GM11168 (cell line): ENCODE results near the gene TMEM126B.
"Not testable (repeated sequence)": the region's sequence is repeated elsewhere in the genome, so short reads cannot be mapped to it uniquely, and the experiment has no call there.

Experiments used
- in situ Hi-C: fragments of 300-500 bp; cut with MboI; formaldehyde crosslinking; loops from one replicate; pipeline ENCODE4 v1.12.0; 2022; ENCODE audit warnings: low sequenced_read_pairs; ENCODE audit not compliant: unreplicated experiment

The TMEM126B gene

DNA sequence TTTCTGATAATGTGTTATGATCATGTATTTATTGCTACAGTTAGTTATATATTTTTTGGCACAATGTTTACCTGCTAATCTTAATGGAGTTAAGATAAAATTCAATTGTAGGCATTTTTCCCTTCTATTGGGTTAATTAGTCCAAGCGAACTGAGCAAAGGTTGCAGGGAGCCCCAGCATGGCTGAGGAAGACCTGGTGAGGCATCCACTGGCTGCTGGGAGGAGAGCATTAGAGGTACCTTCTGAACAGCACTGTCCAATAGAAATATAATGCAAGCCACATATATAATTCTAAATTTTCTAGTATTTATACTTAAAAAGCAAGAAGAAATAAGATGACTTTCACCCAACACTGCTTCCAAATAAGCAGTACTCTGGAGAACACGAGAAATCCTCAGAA, 18.7 kb downstream of the TMEM126B start:
- in situ Hi-C loops = no loop called here

DNA sequence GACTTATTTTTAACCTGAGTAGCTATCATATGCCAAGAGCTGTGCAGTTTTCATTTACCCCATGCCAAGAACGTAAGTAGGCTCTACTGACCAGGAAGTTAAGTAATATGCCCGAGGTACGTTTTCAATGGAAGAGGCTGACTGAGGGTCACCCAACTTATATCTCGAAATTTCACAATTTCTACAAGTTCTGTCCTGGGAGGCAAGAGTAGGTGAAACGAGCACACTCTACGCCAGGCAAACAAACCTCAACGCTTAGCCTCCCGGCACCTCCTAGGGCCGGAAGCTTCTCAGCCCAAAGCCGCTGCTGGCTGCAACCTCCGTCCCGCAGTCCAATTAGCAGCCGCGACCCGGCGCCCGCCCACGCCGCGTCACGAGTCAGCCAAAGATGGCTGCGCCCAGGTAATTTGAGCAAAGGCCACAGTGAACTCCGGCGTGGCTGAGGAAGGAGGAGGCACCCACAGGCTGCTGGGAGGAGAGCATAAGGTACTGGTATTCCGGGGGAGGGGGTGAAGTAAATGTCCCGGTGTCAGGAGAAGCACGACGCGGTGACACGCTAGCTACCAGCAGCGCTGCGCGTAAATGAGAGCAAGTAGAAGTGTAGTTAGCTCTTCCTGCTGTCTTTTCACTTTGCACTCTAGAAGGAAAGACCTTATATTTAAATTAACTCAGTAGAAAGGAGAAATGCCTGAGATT, 19.4 kb downstream of the TMEM126B start, which contains the start of gene TMEM126A:
Gene TMEM126A, plus strand, starts transcription at position 364 of the 696 bp plus-strand sequence. CDS start 2,289 bp downstream, outside the sequence.
- in situ Hi-C loops = no loop called here

DNA sequence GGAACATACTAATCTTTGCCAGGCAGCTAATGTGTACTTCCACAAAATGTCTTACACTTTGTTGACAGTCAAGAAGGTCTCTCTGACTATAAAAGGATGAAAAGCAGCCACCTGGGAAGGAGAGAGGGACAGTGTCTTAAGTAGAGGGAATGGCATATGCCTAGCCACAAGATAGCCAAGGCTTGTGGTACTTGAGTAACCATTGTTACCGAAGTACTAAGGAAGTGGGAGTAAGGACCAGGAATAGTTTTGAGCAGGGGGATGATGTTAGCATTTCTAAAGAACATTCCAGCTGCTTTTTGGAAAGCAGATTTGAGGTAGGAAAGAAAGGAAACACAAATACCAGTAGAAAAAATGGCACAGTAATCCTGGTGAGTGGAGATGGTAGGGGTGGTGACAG, 22.7 kb downstream of the TMEM126B start:
- in situ Hi-C loops = no loop called here

DNA sequence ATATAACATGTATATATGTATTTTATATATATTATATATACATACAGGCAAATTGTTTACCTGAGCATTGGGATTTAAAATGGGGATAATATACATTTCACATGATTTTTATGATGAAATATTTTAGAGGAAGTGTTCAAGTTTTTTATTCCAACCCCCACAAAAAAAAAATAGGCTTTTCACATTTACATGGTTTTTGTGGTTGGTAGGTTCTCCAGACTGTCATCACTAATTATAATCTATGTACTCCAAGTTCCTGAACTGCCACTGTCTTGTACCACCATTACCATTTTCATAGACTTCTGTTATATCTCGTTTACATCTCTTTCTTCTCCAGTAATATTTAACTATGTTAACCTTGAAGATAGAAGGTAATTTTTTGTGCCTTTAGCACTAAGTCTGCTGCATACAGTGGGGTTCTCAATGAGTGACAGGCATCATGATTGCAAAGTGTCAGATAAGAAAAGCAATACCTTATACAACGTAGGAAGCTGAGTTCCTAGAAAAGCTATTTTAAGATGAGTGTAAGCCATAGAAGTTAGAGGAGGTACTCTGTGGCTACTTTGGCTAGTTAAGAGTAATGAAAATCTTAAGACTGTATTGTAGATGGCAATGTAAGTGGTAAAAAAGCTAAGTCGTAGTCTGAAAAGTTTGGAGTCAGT, 24.5 kb downstream of the TMEM126B start:
- in situ Hi-C loops = no loop called here

DNA sequence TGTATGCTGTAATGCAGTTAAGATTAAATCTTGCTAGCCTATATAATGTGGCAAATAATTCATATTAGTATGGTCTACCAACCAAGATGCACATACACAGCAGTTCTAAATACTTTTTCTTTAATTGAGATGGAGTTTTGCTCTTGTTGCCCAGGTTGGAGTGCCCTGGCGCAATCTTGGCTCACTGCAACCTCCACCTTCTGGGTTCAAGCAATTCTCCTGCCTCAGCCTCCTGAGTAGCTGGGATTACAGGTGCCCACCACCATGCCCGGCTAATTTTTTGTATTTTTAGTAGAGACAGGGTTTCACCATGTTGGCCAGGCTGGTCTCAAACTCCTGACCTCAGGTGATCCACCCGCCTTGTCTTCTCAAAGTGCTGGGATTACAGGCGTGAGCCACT, 25.9 kb downstream of the TMEM126B start:
- in situ Hi-C loops = not testable (repeated sequence)

DNA sequence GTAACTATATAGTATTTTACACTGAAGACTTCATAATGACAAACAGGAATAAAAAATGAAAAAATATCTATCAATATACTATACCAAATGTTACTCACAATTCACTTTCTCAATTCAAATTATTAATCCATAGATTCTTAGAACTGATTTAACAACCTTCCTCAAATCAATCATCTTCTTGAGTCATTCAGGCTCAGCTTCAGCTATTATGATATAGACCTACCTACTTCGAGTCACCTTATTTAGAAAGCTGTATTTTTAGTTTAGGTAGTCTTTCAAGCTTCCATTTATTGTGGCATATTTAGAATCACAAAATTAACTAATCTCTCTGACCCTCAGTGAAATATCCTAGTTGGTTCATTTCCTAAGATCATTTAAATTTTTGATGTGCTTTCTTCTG, 28.4 kb downstream of the TMEM126B start:
- in situ Hi-C loops = no loop called here

DNA sequence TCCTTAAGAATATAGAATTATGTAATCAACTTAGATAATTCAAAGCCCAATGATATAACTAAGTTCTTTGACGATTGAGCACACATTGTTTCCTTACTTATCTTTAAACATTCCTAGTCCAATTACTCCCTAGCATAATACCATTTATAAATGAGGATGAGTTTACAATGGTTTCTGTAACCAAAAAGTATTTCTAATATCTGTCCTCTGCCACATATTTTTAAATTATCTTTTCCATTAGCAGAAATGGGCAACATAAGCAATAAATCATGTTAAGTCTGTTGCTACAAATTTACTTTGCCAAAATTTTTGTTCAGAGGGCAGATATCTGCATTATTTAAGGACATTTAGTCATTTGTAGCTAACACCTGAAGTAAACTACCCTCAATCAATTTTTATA, 29.8 kb downstream of the TMEM126B start:
- in situ Hi-C loops = no loop called here

DNA sequence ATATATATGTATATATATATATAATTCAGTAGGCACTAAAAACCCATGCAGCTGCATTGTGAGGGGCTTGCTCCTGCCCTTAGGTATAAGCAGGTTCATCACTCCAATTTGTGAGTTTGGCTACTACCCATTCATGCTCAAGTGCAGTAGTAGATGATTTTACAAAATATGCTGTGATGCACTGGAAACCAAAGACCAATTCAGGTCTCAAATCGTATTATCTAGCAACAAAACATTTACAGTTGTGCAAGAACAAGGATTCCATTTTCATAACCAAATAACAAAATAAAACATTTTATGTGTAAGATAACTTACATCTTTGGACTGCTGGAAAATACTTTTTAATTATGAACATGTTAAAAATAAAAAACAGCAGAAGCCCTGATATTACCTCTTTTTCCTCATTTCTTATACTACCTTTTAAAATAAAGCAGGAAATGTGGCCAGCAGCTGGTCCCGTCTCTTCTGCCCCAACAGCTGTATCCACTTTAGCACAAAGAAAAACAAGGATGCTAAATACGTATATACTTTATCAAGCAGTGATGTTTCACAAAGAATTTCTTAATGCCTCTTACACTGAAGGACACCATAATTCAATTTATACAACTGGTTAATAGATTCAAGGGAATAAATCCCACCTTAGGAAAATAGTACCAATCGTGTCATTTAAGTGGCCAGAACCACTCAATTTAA, 33.7 kb downstream of the TMEM126B start:
- in situ Hi-C loops = no loop called here

DNA sequence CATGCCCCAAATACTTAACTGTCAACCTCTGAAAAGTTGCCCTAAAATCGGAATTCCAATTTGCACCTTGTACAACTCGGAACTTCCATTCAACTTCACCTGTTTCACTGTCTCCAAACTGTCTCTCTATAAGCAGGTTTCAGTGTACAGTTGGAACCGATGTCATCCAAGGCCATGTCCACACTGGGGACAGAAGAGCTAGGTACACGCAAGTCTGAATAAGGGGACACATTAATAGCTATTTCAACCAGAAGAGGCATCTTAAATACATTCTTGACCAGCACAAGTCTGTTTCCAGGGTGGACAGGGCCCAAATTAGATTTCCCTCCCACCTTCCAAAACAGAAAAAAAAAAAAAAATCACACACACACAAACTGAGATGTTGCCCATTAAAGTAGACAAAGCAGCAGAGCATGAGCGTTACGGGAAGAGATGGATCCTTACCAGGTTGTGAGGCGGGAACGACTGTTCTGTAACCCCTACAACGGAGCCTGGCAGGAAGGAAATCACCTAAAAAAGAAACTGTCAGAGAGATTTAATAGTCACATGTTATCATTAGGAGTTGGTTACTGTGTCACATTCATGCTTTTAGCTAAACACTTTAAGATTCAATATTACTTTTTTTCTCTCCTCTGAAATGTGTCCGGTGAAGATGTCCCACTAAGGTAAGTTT, 34.8 kb downstream of the TMEM126B start:
- in situ Hi-C loops = no loop called here

DNA sequence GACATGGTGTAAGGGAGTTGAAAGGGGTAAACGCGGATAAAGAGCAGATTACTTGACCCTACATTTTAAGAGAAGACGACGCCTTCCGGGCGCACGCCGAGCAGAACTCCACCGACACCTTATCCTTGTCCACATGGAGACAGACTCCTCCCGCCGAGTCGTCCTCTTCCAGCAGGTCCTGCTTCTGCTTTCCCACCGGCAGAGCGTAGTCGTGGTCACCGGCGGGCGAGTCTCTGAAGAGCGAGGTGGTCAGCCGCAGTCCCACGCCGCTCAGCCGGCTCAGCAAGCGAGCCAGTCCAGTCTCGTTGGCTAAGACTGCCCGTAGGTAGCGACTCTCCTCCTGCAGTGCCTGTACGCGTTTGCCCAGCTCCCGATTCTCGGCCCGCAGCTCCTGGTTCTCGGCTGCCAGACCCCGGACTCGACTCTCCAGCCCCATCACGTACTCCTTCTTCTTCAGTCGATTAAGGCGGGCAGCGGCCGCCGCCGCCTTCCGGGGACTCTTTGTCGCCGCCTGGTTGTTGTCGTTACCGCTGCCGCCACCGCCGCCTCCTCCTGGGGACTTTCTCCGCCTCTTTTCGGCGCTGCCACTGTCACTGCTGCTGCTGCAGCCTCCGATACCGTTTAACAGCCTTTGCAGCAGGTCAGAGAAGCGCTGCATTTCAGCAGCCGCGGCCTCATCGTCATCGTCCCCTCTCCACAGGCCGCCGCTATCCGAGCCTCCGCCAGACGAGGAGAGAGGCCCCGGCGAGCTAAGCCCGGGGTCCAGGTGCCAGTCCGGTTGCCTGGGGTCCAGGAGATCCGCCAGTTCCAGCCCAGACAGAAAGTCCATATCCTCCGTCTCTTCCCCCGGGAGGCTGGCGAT, 35.6 kb downstream of the TMEM126B start:
- in situ Hi-C loops = no loop called here

DNA sequence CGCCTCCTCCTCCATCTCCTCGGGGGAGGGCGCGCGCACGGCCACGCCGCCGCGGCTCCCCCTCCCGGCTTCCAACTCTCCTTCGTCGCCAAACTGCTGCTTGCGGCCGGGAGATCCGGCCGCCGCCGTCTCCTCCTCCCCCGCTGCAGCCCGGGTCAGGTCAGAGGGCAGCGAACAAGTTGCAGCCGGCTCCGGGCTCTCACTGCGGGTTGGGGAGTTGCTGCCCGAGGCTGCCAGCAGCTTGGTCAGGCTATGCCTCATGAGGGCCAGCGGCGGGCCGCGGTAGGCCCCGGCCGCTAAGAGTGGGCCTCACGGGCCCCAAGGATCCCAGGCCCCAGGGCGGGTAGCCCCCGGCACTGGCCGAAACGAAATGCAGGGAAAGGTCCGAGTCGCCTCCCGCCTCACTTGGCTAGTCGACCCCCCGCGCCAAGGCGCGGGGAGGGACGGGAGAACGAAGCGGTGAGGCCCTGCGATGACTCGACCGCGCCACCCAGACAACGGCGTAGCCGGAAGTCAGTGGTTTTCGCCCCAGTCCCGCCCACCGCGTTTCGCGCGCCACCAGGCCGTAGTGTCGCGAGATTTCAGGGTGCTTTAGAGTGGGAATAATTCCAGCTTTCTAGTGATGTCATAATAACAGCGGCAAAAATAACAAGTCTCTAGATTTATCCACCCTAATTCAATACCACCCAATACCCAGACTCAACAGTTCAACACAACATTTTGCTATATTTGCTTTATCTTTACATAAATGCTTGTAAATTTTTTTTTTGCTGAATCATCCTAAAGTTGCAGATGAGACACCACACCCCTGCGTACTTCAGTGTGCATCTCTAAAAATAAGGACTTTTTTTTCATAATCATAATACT, 36.5 kb downstream of the TMEM126B start, which contains the start of gene CREBZF:
Gene CREBZF, minus strand, starts transcription at position 515 of the 867 bp plus-strand sequence. Its CDS starts 254 bp downstream, at position 261.
- in situ Hi-C loops = no loop called here

DNA sequence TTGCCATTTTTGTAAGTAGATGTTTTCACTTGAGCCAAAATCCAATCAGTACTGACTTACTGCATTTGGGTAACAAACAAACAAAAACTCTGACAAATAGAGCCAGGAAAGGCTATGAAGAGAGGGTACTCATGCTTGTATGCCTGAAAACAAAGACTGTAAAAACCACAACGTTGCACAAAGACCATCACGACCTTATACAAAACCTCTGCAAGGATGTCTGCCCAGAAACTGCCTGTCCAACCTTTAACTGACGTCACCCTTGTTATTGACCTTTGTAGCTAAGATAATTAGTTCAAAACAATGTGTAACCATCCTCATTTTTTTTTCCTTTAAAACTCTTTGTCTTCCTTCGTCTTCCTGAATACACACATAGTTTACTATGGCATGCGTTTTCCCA, 37.3 kb downstream of the TMEM126B start:
- in situ Hi-C loops = no loop called here

DNA sequence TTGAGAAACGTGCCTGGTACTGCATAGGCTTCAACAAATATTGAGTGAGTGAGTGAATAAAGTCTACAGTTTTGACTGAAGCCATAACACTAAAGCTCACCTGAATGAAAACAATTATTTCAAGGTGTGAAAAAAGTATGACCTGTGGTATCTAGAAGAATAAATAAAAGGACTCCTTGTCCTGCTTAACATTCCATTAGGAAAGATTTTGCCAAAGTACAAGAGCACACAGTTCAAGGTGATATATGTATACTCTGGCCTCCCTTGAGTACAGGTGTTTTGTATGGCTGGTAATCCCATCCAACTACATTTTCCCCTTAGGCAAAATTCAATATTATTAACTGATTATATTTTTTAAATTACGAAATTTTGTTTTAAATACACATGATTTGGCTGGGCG, 38.3 kb downstream of the TMEM126B start:
- in situ Hi-C loops = no loop called here

DNA sequence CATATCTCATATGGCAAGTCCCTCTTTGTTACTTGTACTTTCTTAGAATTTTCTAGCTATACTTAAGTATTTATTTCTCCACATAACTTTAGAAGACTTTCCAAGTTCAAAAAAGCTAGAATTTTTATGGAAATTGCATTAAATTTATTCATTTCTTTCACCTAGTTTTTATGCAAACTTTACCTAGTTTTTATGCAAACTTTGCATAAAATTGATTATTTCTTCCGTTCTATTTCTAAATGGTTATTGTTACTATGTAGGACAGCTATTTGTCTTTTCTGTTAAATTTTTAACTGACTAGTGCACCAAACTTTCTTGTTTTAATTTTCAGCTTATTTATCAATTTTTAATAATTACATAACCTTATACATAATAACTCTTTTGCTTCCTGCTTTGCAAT, 39.8 kb downstream of the TMEM126B start:
- in situ Hi-C loops = no loop called here

DNA sequence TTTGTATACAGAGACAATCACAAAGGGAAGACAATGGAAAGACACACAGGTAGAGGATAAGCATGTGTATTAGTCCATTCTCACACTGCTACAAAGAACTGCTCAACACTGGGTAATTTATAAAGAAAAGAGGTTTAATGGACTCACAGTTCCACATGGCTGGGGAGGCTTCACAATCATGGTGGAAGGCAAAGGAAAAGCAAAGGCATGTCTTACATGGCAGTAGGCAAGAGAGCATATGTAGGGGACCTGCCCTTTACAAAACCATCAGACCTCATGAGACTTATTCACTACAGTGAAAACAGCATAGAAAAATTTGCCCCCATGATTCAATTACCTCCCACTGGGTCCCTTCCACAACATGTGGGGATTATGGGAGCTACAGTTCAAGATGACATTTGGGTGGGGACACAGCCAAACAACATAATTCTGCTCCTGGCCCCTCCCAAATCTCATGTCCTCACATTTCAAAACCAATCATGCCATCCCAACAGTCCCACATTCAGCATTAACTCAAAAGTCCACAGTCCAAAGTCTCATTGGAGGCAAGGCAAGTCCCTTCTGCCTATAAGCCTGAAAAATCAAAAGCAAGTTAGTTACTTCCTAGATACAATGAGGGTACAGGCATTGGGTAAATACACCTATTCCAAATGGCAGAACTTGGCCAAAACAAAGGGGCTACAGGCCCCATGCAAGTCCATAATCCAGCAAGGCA, 42.7 kb downstream of the TMEM126B start:
- in situ Hi-C loops = not testable (repeated sequence)

DNA sequence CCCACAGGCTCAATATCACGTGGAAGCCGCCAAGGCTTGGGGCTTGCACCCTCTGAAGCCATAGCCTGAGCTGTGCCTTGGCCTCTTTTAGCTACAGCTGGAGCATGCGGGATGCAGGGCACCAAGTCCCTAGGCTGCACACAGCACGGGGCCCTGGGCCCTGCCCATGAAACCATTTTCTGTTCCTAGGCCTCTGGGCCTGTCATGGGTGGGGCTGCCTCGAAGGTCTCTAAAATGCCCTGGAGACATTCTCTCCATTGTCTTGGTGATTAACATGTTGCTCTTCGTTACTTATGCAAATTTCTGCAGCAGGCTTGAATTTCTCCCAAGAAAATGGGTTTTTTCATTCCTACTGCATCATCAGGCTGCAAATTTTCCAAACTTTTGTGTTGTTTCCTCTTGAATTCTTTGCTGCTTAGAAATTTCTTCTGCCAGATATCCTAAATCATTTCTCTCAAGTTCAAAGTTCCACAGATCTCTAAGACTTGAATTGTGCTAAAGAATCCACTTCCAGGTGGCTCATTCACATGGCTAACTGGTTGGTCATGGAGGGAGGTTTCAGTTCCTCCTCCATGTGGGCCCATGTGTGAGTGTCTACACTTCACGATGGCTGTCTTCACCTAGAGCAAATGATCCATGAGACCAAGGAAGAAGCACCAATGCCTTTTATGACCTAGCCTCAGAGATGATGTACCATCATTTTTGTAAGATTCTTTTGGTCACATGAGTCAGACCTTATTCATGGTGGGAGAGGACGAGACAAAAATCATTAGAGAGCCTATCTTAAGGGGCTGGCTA, 43.9 kb downstream of the TMEM126B start:
- in situ Hi-C loops = no loop called here

DNA sequence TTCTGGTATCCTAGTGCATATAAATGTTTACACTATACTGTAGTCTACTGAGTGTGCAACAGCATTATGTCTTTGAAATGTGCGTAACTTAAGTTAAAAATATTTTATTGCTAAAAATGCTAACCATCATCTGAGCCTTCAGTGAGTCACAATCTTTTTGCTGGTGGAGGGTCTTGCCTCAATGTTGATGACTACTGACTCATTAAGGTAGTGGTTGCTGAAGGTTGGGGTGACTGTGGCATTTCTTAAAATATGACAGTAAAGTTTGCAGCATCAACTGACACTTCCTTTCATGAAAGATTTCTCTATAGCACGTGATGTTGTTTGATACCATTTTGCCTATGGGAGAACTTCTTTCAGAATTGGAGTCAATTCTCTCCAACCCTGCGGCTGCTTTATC, 45.0 kb downstream of the TMEM126B start:
- in situ Hi-C loops = no loop called here
